HG02840 (cell line): ENCODE results near the gene MAD1L1.

ENCODE experiments used
- ATAC-seq: cut with Tn5 transposase; IDR thresholded peaks from one replicate; pipeline ENCODE4 v1.9.1; 2021; ENCODE audit warnings: mild to moderate bottlenecking, moderate library complexity, moderate number of reproducible peaks; ENCODE audit not compliant: unreplicated experiment, low FRiP score

The MAD1L1 gene

GRCh38 chr7:2095436-2095835 is 137.3 kb downstream of the MAD1L1 start:
- ATAC-seq: no peak

GRCh38 chr7:2094454-2095045 is 138.2 kb downstream of the MAD1L1 start:
- ATAC-seq: no peak

- ATAC-seq: no peak
Measured at GRCh38 chr7:2093843-2094220, 138.9 kb downstream of the MAD1L1 start.

GRCh38 chr7:2093215-2093842 is 139.4 kb downstream of the MAD1L1 start:
- ATAC-seq: no peak

- no peak for ATAC-seq
Measured at GRCh38 chr7:2092279-2092678, 140.5 kb downstream of the MAD1L1 start.

- no peak for ATAC-seq
Measured at GRCh38 chr7:2090526-2091520, 141.9 kb downstream of the MAD1L1 start.

GRCh38 chr7:2088801-2089200 is 143.9 kb downstream of the MAD1L1 start:
- no peak for ATAC-seq

- no peak for ATAC-seq
Measured at GRCh38 chr7:2087744-2088143, 145.0 kb downstream of the MAD1L1 start.

- no peak for ATAC-seq
Measured at GRCh38 chr7:2086229-2086628, 146.5 kb downstream of the MAD1L1 start.

GRCh38 chr7:2085804-2086203 is 146.9 kb downstream of the MAD1L1 start:
- ATAC-seq: no peak

- ATAC-seq: no peak
Measured at GRCh38 chr7:2084781-2085505, 147.8 kb downstream of the MAD1L1 start.

GRCh38 chr7:2084331-2084730 is 148.4 kb downstream of the MAD1L1 start:
- no peak for ATAC-seq

GRCh38 chr7:2083362-2083761 is 149.4 kb downstream of the MAD1L1 start:
- no peak for ATAC-seq

GRCh38 chr7:2082139-2082998 is 150.4 kb downstream of the MAD1L1 start:
- no peak for ATAC-seq

GRCh38 chr7:2081526-2082135 is 151.1 kb downstream of the MAD1L1 start:
- no peak for ATAC-seq

- no peak for ATAC-seq
Measured at GRCh38 chr7:2080477-2080876, 152.3 kb downstream of the MAD1L1 start.

- no peak for ATAC-seq
Measured at GRCh38 chr7:2080060-2080387, 152.7 kb downstream of the MAD1L1 start.

GRCh38 chr7:2079332-2080059 is 153.2 kb downstream of the MAD1L1 start:
- no peak for ATAC-seq

GRCh38 chr7:2078899-2079298 is 153.8 kb downstream of the MAD1L1 start:
- no peak for ATAC-seq
